Panc1 (cell line): ENCODE results near the gene SCCPDH.

ENCODE experiments used
- CTCF ChIP-seq: fragments of 450-650 bp; IDR thresholded peaks from 2 replicates; pipeline ENCODE4 v1.5.1; 2017; ENCODE audit warnings: mild to moderate bottlenecking
- POLR2AphosphoS5 ChIP-seq: IDR thresholded peaks from 2 replicates; pipeline ENCODE4 v1.6.1; 2012; ENCODE audit warnings: mild to moderate bottlenecking, low read depth, low read length, moderate library complexity
- SIN3A ChIP-seq: IDR thresholded peaks from 2 replicates; pipeline ENCODE4 v1.6.1; 2012; ENCODE audit warnings: low read depth, mild to moderate bottlenecking, low read length, moderate library complexity, borderline replicate concordance; ENCODE audit not compliant: insufficient read depth

GRCh38 chr1:246772686-246773085 is 48.5 kb downstream of the SCCPDH start:
- no peak for TF ChIP-seq CTCF
- TF ChIP-seq SIN3A: no peak
- TF ChIP-seq POLR2AphosphoS5: no peak
